K562 (cell line): ENCODE measurements around the gene ENG. TPM values are rescaled to one million over a fixed set of nuclear protein-coding genes. Genes with fewer than 3 reads are reported as not detected.
A peak's percentile ranks its signal among the peaks of the same experiment; 100 is the strongest.

Experiments used
- ARHGAP35 ChIP-seq: fragments of 450-650 bp; IDR thresholded peaks from 2 replicates; pipeline ENCODE4 v1.6.1; 2018; ENCODE audit not compliant: partially characterized antibody
- ATF1 ChIP-seq, 2 experiments: fragments of 450-650 bp in 1 of 2; IDR thresholded peaks; 2 replicates each; pipeline ENCODE4 v1.6.1; 2016; ENCODE audit warnings: missing compliant biosample characterization in 1 of 2, missing genetic modification characterization in 1 of 2
- CREM ChIP-seq: IDR thresholded peaks from 2 replicates; pipeline ENCODE4 v1.6.1; 2014; ENCODE audit warnings: antibody characterized with exemption, low read depth
- CTBP1 ChIP-seq: fragments of 450-650 bp; IDR thresholded peaks from 2 replicates; pipeline ENCODE4 v1.6.1; 2016; ENCODE audit warnings: borderline replicate concordance
- ELK1 ChIP-seq: sonication (generic); formaldehyde crosslinking; IDR thresholded peaks from 2 replicates; pipeline ENCODE4 v1.8.1; 2022; ENCODE audit warnings: missing genetic modification reagents
- ESRRA ChIP-seq: fragments of 450-650 bp; IDR thresholded peaks from 2 replicates; pipeline ENCODE4 v1.6.1; 2014; ENCODE audit warnings: low read depth, mild to moderate bottlenecking, moderate library complexity, borderline replicate concordance
- FOXJ2 ChIP-seq: fragments of 200-800 bp; sonication (Bioruptor generic); IDR thresholded peaks from 2 replicates; pipeline ENCODE4 v1.6.1; 2016; ENCODE audit warnings: missing genetic modification characterization, missing compliant biosample characterization
- GATA2 ChIP-seq: sonication (generic); formaldehyde crosslinking; IDR thresholded peaks from 2 replicates; pipeline ENCODE4 v1.4.0; 2020; ENCODE audit warnings: mild to moderate bottlenecking, missing genetic modification reagents
- KDM1A ChIP-seq, 2 experiments: fragments of 450-650 bp; IDR thresholded peaks; 2 replicates each; pipeline ENCODE4 v1.6.1; 2016; ENCODE audit warnings: mild to moderate bottlenecking in 2 of 2
- KLF10 ChIP-seq: fragments of 250-450 bp; sonication (Bioruptor Pico); IDR thresholded peaks from 2 replicates; pipeline ENCODE4 v1.6.1; 2021; ENCODE audit warnings: matching md5 sums
- KLF13 ChIP-seq: fragments of 450-650 bp; IDR thresholded peaks from 2 replicates; pipeline ENCODE4 v1.6.1; 2016; ENCODE audit warnings: missing genetic modification characterization, low read depth, mild to moderate bottlenecking, missing compliant biosample characterization, moderate library complexity, borderline replicate concordance
- MAFG ChIP-seq: fragments of 450-650 bp; conservative IDR thresholded peaks from 2 replicates; pipeline ENCODE4 v1.6.1; 2016; ENCODE audit warnings: missing genetic modification characterization, missing compliant biosample characterization
- MBD2 ChIP-seq: sonication (generic); IDR thresholded peaks from 2 replicates; pipeline ENCODE4 v1.6.1; 2016; ENCODE audit warnings: low read depth, borderline replicate concordance
- MLLT1 ChIP-seq, 2 experiments: fragments of 450-650 bp; IDR thresholded peaks; 2 replicates each; pipeline ENCODE4 v1.6.1; 2016
- POU5F1 ChIP-seq: fragments of 150-350 bp; IDR thresholded peaks from 2 replicates; pipeline ENCODE4 v1.6.1; 2014; ENCODE audit warnings: borderline replicate concordance, low read length, low read depth, mild to moderate bottlenecking; ENCODE audit not compliant: partially characterized antibody
- RBFOX2 ChIP-seq: fragments of 200-400 bp; formaldehyde crosslinking; IDR thresholded peaks from 2 replicates; pipeline ENCODE4 v1.6.1; 2017; ENCODE audit warnings: low read depth, mild to moderate bottlenecking, low read length, moderate library complexity
- SIN3B ChIP-seq: fragments of 450-650 bp; IDR thresholded peaks from 2 replicates; pipeline ENCODE4 v1.6.1; 2017; ENCODE audit warnings: low read depth, mild to moderate bottlenecking, moderate library complexity
- SOX6 ChIP-seq: fragments of 450-650 bp; IDR thresholded peaks from 2 replicates; pipeline ENCODE4 v1.6.1; 2014; ENCODE audit warnings: mild to moderate bottlenecking
- ZNF436 ChIP-seq: fragments of 250-450, 450-650 bp; sonication (Bioruptor Pico); formaldehyde crosslinking; IDR thresholded peaks from 2 replicates; pipeline ENCODE4 v1.7.0; 2020; ENCODE audit warnings: mild to moderate bottlenecking
- ZNF584 ChIP-seq: fragments of 200-800 bp; sonication (Bioruptor generic); IDR thresholded peaks from 2 replicates; pipeline ENCODE4 v1.6.1; 2016; ENCODE audit warnings: low read depth, mild to moderate bottlenecking, missing genetic modification characterization, missing compliant biosample characterization
- polyA plus RNA-seq, 8 experiments: library from polyadenylated mRNA; depleted of rRNA in 4 of 8; stranded (reverse) in 5 of 8; unstranded in 3 of 8; fragments of >200 nt; fragmentation: Nextera tagmentation in 2 of 8; fragmentation: Illumina TruSeq in 1 of 8; extraction: Ambion mirVana in 2 of 8; extraction: Trizol in 1 of 8; gene quantifications; 2 replicates each; pipeline versions ENCODE4 v1.2.1 to v1.2.3, GENCODE V29; 2011 to 2014; ENCODE audit warnings: inconsistent platforms in 1 of 8, missing spikeins in 1 of 8
- total RNA-seq, 7 experiments: library from RNA; depleted of rRNA in 6 of 7; stranded (reverse); fragments of >200 nt in 6 of 7; fragmentation: Illumina TruSeq in 2 of 7; extraction: Trizol in 2 of 7; gene quantifications; 2 replicates each; pipeline versions ENCODE4 v1.2.1 to v1.2.3, GENCODE V29; 2011 to 2021; ENCODE audit warnings: low replicate concordance in 1 of 7
- TF ChIP-seq, protein P1 (sequence below): sonication (generic); formaldehyde crosslinking; IDR thresholded peaks from 2 replicates; pipeline ENCODE4 v1.8.0; 2023; ENCODE audit warnings: missing genetic modification reagents, mild to moderate bottlenecking, borderline replicate concordance

ENG gene
- total and polyA plus RNA-seq, 9 of the 15 experiments (the other 6 are each of a cell fraction or from before 2014, with no cell fraction given), result 0.04 to 0.40 (median 0.14) TPM; not detected in 1

DNA sequence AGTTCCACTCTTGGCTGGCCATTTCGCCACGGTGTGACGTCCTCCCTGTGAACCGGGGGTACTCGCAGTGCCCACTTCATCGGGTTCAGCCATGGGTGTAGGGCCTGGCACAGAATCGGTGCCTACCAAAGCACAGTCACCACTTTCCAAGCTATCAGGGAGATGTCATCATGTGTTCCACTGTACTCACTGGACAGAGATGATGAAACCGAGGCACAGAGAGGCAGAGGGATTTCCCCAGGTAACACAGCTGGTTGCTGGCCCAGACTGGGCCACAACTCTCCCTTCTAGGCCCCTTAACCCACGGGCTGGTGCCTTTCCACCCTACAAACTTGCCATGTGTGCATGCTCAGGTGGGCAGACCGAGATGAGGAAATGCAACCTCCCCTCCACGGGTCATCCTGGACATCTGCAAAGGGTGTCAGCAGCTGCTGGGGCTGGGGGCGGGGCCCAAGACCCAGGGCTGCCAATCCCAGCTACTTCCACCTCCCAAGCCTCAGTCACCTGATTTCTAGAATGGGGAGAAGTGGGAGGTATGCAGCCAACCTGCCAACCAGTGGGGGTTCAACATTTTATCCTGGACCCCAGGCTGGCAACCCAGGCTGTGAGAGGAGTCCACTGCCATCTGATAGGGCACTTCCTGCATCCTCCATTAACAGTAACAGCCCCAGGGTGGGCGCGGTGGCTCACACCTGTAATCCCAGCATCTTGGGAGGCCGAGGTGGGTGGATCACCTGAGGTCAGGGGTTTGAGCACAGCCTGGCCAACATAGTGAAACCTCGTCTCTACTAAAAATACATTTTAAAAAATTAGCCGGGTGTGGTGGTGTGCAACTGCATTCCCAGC lies 75.1 kb downstream of the ENG start (continued):
- no peak for TF ChIP-seq MLLT1 (IDR thresholded peaks at IDR 0.05)
- TF ChIP-seq ESRRA, result no peak
- TF ChIP-seq ARHGAP35, result no peak
- no peak for TF ChIP-seq SIN3B
- TF ChIP-seq KLF13 (tag), result no peak
- no peak for TF ChIP-seq FOXJ2
- TF ChIP-seq POU5F1, result no peak
- no peak for TF ChIP-seq GATA2 (CRISPR knock-in tag)
- no peak for TF ChIP-seq MBD2
- peak in 1 of 2 experiments; percentile 60; a peak in 2 of 4 replicates for TF ChIP-seq KDM1A (IDR thresholded peaks at IDR 0.05)
- TF ChIP-seq RBFOX2, result peak; percentile 53; the same call in 1 of the 2 replicates
- no peak for TF ChIP-seq ELK1
- 0 out of 2 replicates have a peak, but pooled peaks have one; percentile 19 for TF ChIP-seq CTBP1
- no peak for TF ChIP-seq CREM
- TF ChIP-seq SOX6, result no peak
- TF ChIP-seq, protein P1, sequence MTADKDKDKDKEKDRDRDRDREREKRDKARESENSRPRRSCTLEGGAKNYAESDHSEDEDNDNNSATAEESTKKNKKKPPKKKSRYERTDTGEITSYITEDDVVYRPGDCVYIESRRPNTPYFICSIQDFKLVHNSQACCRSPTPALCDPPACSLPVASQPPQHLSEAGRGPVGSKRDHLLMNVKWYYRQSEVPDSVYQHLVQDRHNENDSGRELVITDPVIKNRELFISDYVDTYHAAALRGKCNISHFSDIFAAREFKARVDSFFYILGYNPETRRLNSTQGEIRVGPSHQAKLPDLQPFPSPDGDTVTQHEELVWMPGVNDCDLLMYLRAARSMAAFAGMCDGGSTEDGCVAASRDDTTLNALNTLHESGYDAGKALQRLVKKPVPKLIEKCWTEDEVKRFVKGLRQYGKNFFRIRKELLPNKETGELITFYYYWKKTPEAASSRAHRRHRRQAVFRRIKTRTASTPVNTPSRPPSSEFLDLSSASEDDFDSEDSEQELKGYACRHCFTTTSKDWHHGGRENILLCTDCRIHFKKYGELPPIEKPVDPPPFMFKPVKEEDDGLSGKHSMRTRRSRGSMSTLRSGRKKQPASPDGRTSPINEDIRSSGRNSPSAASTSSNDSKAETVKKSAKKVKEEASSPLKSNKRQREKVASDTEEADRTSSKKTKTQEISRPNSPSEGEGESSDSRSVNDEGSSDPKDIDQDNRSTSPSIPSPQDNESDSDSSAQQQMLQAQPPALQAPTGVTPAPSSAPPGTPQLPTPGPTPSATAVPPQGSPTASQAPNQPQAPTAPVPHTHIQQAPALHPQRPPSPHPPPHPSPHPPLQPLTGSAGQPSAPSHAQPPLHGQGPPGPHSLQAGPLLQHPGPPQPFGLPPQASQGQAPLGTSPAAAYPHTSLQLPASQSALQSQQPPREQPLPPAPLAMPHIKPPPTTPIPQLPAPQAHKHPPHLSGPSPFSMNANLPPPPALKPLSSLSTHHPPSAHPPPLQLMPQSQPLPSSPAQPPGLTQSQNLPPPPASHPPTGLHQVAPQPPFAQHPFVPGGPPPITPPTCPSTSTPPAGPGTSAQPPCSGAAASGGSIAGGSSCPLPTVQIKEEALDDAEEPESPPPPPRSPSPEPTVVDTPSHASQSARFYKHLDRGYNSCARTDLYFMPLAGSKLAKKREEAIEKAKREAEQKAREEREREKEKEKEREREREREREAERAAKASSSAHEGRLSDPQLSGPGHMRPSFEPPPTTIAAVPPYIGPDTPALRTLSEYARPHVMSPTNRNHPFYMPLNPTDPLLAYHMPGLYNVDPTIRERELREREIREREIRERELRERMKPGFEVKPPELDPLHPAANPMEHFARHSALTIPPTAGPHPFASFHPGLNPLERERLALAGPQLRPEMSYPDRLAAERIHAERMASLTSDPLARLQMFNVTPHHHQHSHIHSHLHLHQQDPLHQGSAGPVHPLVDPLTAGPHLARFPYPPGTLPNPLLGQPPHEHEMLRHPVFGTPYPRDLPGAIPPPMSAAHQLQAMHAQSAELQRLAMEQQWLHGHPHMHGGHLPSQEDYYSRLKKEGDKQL (CRISPR knock-in tag), result 0 out of 2 replicates have a peak, but pooled peaks have one; percentile 42
- no peak for TF ChIP-seq ZNF584 (CRISPR knock-in tag)
- TF ChIP-seq KLF10 (CRISPR knock-in tag), result no peak
- TF ChIP-seq MAFG (tag), result no peak
- no peak for TF ChIP-seq ZNF436 (CRISPR knock-in tag)
- TF ChIP-seq ATF1 (CRISPR knock-in tag; IDR thresholded peaks at IDR 0.05), result no peak
- TF ChIP-seq ATF1 (tag; IDR thresholded peaks at IDR 0.05), result no peak
